OCI-LY3 (cell line): ENCODE measurements around the gene SLC37A1.
A peak's percentile ranks its signal among the peaks of the same experiment; 100 is the strongest.

Experiments used
- H2AFZ ChIP-seq: fragments of 200-600, 300-600 bp; shearing (Covaris generic); 2 replicates; pipeline ENCODE4 v1.6.0; 2014; ENCODE audit warnings: antibody characterized with exemption, low read depth, low read length
- H3K27ac ChIP-seq: fragments of 200-600, 300-600 bp; sonication (generic); 2 replicates; pipeline ENCODE4 v1.5.1; 2014; ENCODE audit warnings: mild to moderate bottlenecking, low read length, moderate library complexity, mixed read lengths
- H3K27me3 ChIP-seq: fragments of 200-600, 300-600 bp; sonication (generic); 2 replicates; pipeline ENCODE4 v1.6.1; 2014; ENCODE audit warnings: low read depth, low read length, mixed read lengths
- H3K36me3 ChIP-seq: fragments of 200-600, 300-600 bp; sonication (generic); replicated peaks from 2 replicates; pipeline ENCODE3; 2014; ENCODE audit warnings: low read depth, low read length, mixed read lengths
- H3K4me1 ChIP-seq: fragments of 300-600, 200-600 bp; sonication (generic); 2 replicates; pipeline ENCODE4 v1.6.1; 2014; ENCODE audit warnings: low read length, mixed read lengths
- H3K4me2 ChIP-seq: fragments of 200-600, 300-600 bp; sonication (generic); 2 replicates; pipeline ENCODE4 v1.6.1; 2014; ENCODE audit warnings: low read length, mixed read lengths
- H3K4me3 ChIP-seq: fragments of 300-600, 200-600 bp; sonication (generic); 2 replicates; pipeline ENCODE4 v1.5.1; 2014; ENCODE audit warnings: antibody characterized with exemption, mild to moderate bottlenecking, low read length, moderate library complexity
- H3K79me2 ChIP-seq: fragments of 300-600, 200-600 bp; shearing (Covaris generic); 2 replicates; pipeline ENCODE4 v1.6.1; 2014; ENCODE audit warnings: mild to moderate bottlenecking, low read length, mixed read lengths
- H3K9ac ChIP-seq: fragments of 300-600, 200-600 bp; shearing (Covaris generic); 2 replicates; pipeline ENCODE4 v1.6.0; 2014; ENCODE audit warnings: mild to moderate bottlenecking, low read length, moderate library complexity
- H3K9me3 ChIP-seq: fragments of 200-600, 300-600 bp; shearing (Covaris generic); 2 replicates; pipeline ENCODE4 v1.6.1; 2014; ENCODE audit warnings: low read length, mixed read lengths; ENCODE audit not compliant: insufficient read depth
- H4K20me1 ChIP-seq: fragments of 200-600, 300-600 bp; sonication (generic); 2 replicates; pipeline ENCODE4 v1.6.1; 2016; ENCODE audit warnings: low read length, mixed read lengths; ENCODE audit not compliant: insufficient read depth
- EZH2phosphoT487 ChIP-seq: fragments of 200-600 bp; shearing (Covaris generic); IDR thresholded peaks from 2 replicates; pipeline ENCODE4 v1.6.1; 2018; ENCODE audit warnings: antibody characterized with exemption, mixed run types, low read depth
- TF ChIP-seq, protein P1 (sequence below): fragments of 200-600, 300-600 bp; sonication (generic); IDR thresholded peaks from 2 replicates; pipeline ENCODE4 v1.5.1; 2014; ENCODE audit warnings: antibody characterized with exemption, low read length, low read depth

SLC37A1 gene

DNA sequence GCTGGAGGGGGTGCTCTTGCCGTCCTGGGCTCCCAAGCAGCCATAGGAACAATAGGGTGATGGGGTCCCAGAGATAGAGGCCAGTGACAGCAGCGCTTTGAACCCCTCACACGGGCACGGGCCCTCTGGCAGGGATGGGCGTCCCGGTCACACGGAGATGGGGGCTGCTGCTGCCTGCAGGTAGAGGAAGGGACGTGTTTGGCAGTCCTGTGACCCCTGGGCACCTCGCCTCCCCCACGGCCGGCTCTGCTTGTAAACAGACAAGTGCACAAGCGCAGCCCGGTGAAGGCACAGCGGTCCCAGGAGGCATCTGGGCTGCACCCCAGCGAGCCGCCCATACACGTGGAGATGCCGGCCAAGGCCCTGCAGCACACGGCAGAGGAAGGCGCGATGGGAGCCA, 103.3 kb downstream of the SLC37A1 start:
- no peak overlapping the region for H2AFZ ChIP-seq
- no peaks in the 10 kb centered on the region for H4K20me1 ChIP-seq
- no peak overlapping the region for H3K4me3 ChIP-seq
- H3K9ac ChIP-seq: no peak overlapping the region
- H3K27me3 ChIP-seq: peaks cover 11% of the 10 kb centered on the region
- H3K79me2 ChIP-seq: no peaks in the 10 kb centered on the region
- TF ChIP-seq EZH2phosphoT487: no peak
- TF ChIP-seq, protein P1, sequence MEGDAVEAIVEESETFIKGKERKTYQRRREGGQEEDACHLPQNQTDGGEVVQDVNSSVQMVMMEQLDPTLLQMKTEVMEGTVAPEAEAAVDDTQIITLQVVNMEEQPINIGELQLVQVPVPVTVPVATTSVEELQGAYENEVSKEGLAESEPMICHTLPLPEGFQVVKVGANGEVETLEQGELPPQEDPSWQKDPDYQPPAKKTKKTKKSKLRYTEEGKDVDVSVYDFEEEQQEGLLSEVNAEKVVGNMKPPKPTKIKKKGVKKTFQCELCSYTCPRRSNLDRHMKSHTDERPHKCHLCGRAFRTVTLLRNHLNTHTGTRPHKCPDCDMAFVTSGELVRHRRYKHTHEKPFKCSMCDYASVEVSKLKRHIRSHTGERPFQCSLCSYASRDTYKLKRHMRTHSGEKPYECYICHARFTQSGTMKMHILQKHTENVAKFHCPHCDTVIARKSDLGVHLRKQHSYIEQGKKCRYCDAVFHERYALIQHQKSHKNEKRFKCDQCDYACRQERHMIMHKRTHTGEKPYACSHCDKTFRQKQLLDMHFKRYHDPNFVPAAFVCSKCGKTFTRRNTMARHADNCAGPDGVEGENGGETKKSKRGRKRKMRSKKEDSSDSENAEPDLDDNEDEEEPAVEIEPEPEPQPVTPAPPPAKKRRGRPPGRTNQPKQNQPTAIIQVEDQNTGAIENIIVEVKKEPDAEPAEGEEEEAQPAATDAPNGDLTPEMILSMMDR: no peak
- no peak overlapping the region for H3K27ac ChIP-seq
- H3K4me2 ChIP-seq: no peak overlapping the region
- no peaks in the 10 kb centered on the region for H3K9me3 ChIP-seq
- H3K36me3 ChIP-seq: no peaks in the 10 kb centered on the region
- peaks cover 7% of the 10 kb centered on the region; the same call in 1 of the 2 replicates for H3K4me1 ChIP-seq

DNA sequence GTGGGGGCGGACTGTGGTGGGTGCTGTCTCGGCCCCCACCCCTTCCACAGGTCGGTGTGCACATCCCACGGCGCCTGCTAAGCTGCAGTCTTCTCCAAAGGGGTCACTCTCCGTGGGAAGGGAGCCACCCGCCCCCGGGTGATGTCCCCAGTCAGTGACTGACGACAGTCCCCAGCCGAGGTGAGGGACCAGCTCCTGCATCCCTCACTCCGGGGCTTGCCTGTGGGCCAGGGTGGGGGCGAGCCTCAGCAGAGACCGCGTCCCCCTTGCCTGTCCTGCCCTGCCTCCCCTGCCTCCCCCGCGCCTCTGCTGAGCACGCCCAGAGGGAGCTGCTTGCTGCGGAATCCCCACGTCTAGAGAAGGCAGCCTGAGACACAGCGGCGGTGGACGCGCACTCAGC, 103.8 kb downstream of the SLC37A1 start:
- TF ChIP-seq, protein P1: no peak
- no peak for TF ChIP-seq EZH2phosphoT487
- peaks cover 15% of the 10 kb centered on the region for H3K27me3 ChIP-seq
- H3K4me2 ChIP-seq: no peak overlapping the region
- H3K36me3 ChIP-seq: no peaks in the 10 kb centered on the region
- peaks cover 7% of the 10 kb centered on the region; the same call in 1 of the 2 replicates for H3K4me1 ChIP-seq
- no peak overlapping the region for H3K4me3 ChIP-seq
- H4K20me1 ChIP-seq: no peaks in the 10 kb centered on the region
- H3K79me2 ChIP-seq: no peaks in the 10 kb centered on the region
- H3K9me3 ChIP-seq: no peaks in the 10 kb centered on the region
- no peak overlapping the region for H2AFZ ChIP-seq
- H3K27ac ChIP-seq: no peak overlapping the region
- no peak overlapping the region for H3K9ac ChIP-seq

DNA sequence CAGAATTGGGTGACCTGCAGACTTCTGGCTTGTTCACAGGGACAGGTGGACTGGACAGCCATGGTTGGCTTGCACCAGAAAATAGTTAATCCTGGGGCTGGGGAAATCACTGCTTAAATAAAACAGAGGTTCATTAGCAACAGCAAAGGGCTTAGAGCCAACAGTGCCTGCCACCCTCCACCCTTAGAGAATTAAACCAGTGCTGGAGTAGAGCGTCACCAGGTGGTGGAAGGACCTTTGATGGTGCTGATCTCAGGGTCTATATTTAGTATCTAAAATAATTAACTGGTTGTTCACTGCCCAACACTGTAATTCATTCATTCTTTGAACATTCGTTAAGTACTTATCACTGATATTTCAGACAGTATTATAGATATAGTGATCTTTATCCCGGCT, 105.1 kb downstream of the SLC37A1 start:
- H3K4me2 ChIP-seq: no peak overlapping the region
- no peak overlapping the region for H3K4me3 ChIP-seq
- H3K27me3 ChIP-seq: peaks cover 20% of the 10 kb centered on the region
- no peak overlapping the region for H2AFZ ChIP-seq
- H3K79me2 ChIP-seq: no peaks in the 10 kb centered on the region
- peaks cover 7% of the 10 kb centered on the region; the same call in 1 of the 2 replicates for H3K4me1 ChIP-seq
- no peaks in the 10 kb centered on the region for H3K36me3 ChIP-seq
- no peaks in the 10 kb centered on the region for H4K20me1 ChIP-seq
- H3K9me3 ChIP-seq: no peaks in the 10 kb centered on the region
- H3K9ac ChIP-seq: no peak overlapping the region
- H3K27ac ChIP-seq: no peak overlapping the region
- TF ChIP-seq EZH2phosphoT487: no peak
- TF ChIP-seq, protein P1: peak; percentile 12; the same call in 1 of the 2 replicates

DNA sequence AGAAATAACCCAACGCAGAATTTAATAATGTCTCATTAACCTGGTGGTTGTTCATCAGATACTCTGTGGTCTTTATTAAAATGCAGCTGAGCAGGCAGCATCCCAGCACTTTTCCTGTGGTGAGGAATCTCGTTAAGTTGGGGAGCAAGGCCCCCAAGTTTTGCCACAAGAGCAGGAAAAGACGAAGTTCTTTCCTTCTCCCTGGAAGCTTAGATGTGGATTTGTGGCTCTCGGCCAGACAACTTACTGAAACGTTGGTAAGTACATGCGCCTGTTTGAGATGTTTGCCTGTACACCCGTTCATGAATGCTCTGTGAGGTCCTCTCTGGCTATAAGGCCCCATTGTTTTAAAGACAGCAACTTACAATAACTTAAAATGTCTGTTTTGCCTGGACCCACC, 105.5 kb downstream of the SLC37A1 start:
- no peak overlapping the region for H3K4me2 ChIP-seq
- no peaks in the 10 kb centered on the region for H3K9me3 ChIP-seq
- peaks cover 20% of the 10 kb centered on the region for H3K27me3 ChIP-seq
- no peaks in the 10 kb centered on the region for H3K36me3 ChIP-seq
- no peak overlapping the region for H3K27ac ChIP-seq
- no peak overlapping the region for H3K9ac ChIP-seq
- no peak overlapping the region for H2AFZ ChIP-seq
- no peaks in the 10 kb centered on the region for H4K20me1 ChIP-seq
- TF ChIP-seq EZH2phosphoT487: no peak
- TF ChIP-seq, protein P1: no peak
- H3K4me3 ChIP-seq: no peak overlapping the region
- H3K4me1 ChIP-seq: peaks cover 9% of the 10 kb centered on the region; the same call in 1 of the 2 replicates
- H3K79me2 ChIP-seq: no peaks in the 10 kb centered on the region
